ENCODE results near the gene PCSK2.

DNA sequence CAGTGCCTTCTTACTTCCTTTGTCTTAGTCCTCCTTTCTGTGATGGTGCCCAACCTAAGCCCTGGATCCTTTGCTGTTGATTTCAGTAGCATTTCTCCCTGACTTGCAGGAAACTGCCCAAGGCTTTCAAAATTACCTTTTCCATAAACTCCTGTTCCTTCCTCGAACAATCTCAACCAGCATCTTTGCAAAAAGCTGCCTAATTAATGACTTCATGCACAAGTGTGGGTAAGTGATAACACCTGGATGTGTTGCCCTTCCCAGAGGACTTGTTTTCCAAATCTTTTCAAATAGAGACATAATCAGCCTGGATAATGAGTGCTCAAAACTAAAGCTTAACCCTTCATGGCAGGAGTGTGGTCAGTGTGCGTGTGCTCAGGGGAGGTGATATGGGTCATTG lies 118.0 kb downstream of the PCSK2 start:
- no peak for TF ChIP-seq EZH2 (IDR thresholded peaks at IDR 0.05; ENCODE audit: borderline replicate concordance)
- TF ChIP-seq, protein P1, sequence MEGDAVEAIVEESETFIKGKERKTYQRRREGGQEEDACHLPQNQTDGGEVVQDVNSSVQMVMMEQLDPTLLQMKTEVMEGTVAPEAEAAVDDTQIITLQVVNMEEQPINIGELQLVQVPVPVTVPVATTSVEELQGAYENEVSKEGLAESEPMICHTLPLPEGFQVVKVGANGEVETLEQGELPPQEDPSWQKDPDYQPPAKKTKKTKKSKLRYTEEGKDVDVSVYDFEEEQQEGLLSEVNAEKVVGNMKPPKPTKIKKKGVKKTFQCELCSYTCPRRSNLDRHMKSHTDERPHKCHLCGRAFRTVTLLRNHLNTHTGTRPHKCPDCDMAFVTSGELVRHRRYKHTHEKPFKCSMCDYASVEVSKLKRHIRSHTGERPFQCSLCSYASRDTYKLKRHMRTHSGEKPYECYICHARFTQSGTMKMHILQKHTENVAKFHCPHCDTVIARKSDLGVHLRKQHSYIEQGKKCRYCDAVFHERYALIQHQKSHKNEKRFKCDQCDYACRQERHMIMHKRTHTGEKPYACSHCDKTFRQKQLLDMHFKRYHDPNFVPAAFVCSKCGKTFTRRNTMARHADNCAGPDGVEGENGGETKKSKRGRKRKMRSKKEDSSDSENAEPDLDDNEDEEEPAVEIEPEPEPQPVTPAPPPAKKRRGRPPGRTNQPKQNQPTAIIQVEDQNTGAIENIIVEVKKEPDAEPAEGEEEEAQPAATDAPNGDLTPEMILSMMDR (IDR thresholded peaks at IDR 0.05; ENCODE audit: poor library complexity) = no peak
- TF ChIP-seq EZH2phosphoT487 (IDR thresholded peaks at IDR 0.05; ENCODE audit: low read depth, severe bottlenecking, unreplicated experiment) = no peak
